ENCODE results near the gene NADSYN1. TPM values are rescaled to one million over a fixed set of nuclear protein-coding genes. Genes with fewer than 3 reads are reported as not detected.

Gene NADSYN1
- polyA plus RNA-seq, 1 donor from 2014 or later, result 66.9 TPM

DNA sequence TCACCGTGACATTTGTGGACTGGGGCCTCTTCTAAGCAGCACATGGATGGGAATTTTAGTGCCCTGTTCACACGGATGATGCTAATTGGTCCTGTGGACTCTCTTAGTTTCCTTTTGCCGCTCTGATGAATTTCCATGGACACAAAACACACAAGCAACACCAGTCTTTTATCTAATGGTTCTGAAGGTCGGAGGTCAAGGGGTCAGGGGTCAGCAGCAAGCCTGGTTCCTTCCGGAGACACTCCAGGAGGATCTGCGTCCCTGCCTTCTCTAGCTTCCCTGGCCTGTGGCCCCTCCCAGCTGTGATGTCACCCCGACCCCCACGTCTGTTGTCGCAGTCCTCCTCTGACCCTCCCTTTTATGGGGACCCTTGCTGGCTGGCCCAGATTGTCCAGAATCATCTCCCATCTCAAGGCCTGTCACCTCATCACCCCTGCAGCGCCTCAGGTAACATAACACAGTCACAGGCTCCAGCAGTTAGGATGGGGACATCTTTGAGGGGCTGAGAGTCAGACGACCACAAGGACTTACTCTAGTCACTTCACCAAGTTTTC, 6.8 kb downstream of the NADSYN1 start:
- no peak overlapping the region for H3K4me2 ChIP-seq (ENCODE audit: low read length)
- TF ChIP-seq POLR2AphosphoS5 (IDR thresholded peaks at IDR 0.05) (no peak), EP300 (conservative IDR thresholded peaks at IDR 0.05; ENCODE audit: poor library complexity, severe bottlenecking) (no peak), TAF1 (IDR thresholded peaks at IDR 0.05; ENCODE audit: low read depth) (no peak), MXI1 (conservative IDR thresholded peaks at IDR 0.05; ENCODE audit: poor library complexity, severe bottlenecking) (no peak), EZH2 (IDR thresholded peaks at IDR 0.05; ENCODE audit: borderline replicate concordance, insufficient read depth, low read length, poor library complexity, severe bottlenecking) (no peak), REST (IDR thresholded peaks at IDR 0.05; ENCODE audit: borderline replicate concordance) (no peak), SMC3 (conservative IDR thresholded peaks at IDR 0.05; ENCODE audit: poor library complexity) (no peak), RAD21 (conservative IDR thresholded peaks at IDR 0.05) (no peak)
- TF ChIP-seq, protein P1, sequence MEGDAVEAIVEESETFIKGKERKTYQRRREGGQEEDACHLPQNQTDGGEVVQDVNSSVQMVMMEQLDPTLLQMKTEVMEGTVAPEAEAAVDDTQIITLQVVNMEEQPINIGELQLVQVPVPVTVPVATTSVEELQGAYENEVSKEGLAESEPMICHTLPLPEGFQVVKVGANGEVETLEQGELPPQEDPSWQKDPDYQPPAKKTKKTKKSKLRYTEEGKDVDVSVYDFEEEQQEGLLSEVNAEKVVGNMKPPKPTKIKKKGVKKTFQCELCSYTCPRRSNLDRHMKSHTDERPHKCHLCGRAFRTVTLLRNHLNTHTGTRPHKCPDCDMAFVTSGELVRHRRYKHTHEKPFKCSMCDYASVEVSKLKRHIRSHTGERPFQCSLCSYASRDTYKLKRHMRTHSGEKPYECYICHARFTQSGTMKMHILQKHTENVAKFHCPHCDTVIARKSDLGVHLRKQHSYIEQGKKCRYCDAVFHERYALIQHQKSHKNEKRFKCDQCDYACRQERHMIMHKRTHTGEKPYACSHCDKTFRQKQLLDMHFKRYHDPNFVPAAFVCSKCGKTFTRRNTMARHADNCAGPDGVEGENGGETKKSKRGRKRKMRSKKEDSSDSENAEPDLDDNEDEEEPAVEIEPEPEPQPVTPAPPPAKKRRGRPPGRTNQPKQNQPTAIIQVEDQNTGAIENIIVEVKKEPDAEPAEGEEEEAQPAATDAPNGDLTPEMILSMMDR (IDR thresholded peaks at IDR 0.05; ENCODE audit: poor library complexity, severe bottlenecking), result no peak
- no peaks in the 10 kb centered on the region for H3K79me2 ChIP-seq (replicated peaks; ENCODE audit: insufficient read depth, low read length)
- no peaks in the 10 kb centered on the region for H3K9me2 ChIP-seq (ENCODE audit: insufficient read depth, low read length)
- no peaks in the 10 kb centered on the region for H3K27me3 ChIP-seq (ENCODE audit: insufficient read depth, low read depth, low read length)
- no peaks in the 10 kb centered on the region for H3F3A ChIP-seq (ENCODE audit: insufficient read depth, low read length, poor library complexity, severe bottlenecking)
- H3K9me3 ChIP-seq (ENCODE audit: low read length), result no peaks in the 10 kb centered on the region
- peaks cover 7% of the 10 kb centered on the region for H3K36me3 ChIP-seq (ENCODE audit: insufficient read depth, low read length)
- no peaks in the 10 kb centered on the region for H4K20me1 ChIP-seq (ENCODE audit: insufficient read depth)
- H3K27ac ChIP-seq (ENCODE audit: low read length), result no peak overlapping the region
- no peak overlapping the region for H2AFZ ChIP-seq (ENCODE audit: low read depth, low read length)
- H3K4me3 ChIP-seq (ENCODE audit: low read length), result no peak overlapping the region
- no peak overlapping the region for H3K9ac ChIP-seq (ENCODE audit: low read length)

GRCh38 chr11:71461696-71462095, 8.7 kb downstream of the NADSYN1 start:
- H3K9me3 ChIP-seq (ENCODE audit: low read length), result no peaks in the 10 kb centered on the region

More at GRCh38 chr11:71461696-71462095, 8.7 kb downstream of the NADSYN1 start:
- H3K36me3 ChIP-seq (ENCODE audit: insufficient read depth, low read length), result peaks cover 7% of the 10 kb centered on the region
- no peaks in the 10 kb centered on the region for H3K27me3 ChIP-seq (ENCODE audit: insufficient read depth, low read depth, low read length)
- H3K79me2 ChIP-seq (replicated peaks; ENCODE audit: insufficient read depth, low read length), result no peaks in the 10 kb centered on the region
- H4K20me1 ChIP-seq (ENCODE audit: insufficient read depth), result no peaks in the 10 kb centered on the region
- no peak overlapping the region for H3K27ac ChIP-seq (ENCODE audit: low read length)
- no peaks in the 10 kb centered on the region for H3K9me2 ChIP-seq (ENCODE audit: insufficient read depth, low read length)
- no peak overlapping the region for H3K4me2 ChIP-seq (ENCODE audit: low read length)
- no peak for TF ChIP-seq EZH2 (IDR thresholded peaks at IDR 0.05; ENCODE audit: borderline replicate concordance, insufficient read depth, low read length, poor library complexity, severe bottlenecking)
- TF ChIP-seq, protein P1 (IDR thresholded peaks at IDR 0.05; ENCODE audit: poor library complexity, severe bottlenecking), result no peak
- TF ChIP-seq POLR2AphosphoS5 (IDR thresholded peaks at IDR 0.05), result no peak
- TF ChIP-seq MXI1 (conservative IDR thresholded peaks at IDR 0.05; ENCODE audit: poor library complexity, severe bottlenecking), result no peak
- no peak for TF ChIP-seq SMC3 (conservative IDR thresholded peaks at IDR 0.05; ENCODE audit: poor library complexity)
- no peak for TF ChIP-seq TAF1 (IDR thresholded peaks at IDR 0.05; ENCODE audit: low read depth)
- TF ChIP-seq RAD21 (conservative IDR thresholded peaks at IDR 0.05), result no peak
- no peak for TF ChIP-seq EP300 (conservative IDR thresholded peaks at IDR 0.05; ENCODE audit: poor library complexity, severe bottlenecking)
- no peak for TF ChIP-seq REST (IDR thresholded peaks at IDR 0.05; ENCODE audit: borderline replicate concordance)
- H3K4me3 ChIP-seq (ENCODE audit: low read length), result no peak overlapping the region
- H2AFZ ChIP-seq (ENCODE audit: low read depth, low read length), result no peak overlapping the region
- H3F3A ChIP-seq (ENCODE audit: insufficient read depth, low read length, poor library complexity, severe bottlenecking), result no peaks in the 10 kb centered on the region
- no peak overlapping the region for H3K9ac ChIP-seq (ENCODE audit: low read length)
